D341Med (cell line): ENCODE data around the gene DOCK1.
"Not testable (repeated sequence)": the region's sequence is repeated elsewhere in the genome, so short reads cannot be mapped to it uniquely, and the experiment has no call there.

ENCODE experiments used
- DNase-seq: peaks from one replicate; pipeline ENCODE4 v3.0.0; 2012; ENCODE audit warnings: low spot score

Gene DOCK1

DNA sequence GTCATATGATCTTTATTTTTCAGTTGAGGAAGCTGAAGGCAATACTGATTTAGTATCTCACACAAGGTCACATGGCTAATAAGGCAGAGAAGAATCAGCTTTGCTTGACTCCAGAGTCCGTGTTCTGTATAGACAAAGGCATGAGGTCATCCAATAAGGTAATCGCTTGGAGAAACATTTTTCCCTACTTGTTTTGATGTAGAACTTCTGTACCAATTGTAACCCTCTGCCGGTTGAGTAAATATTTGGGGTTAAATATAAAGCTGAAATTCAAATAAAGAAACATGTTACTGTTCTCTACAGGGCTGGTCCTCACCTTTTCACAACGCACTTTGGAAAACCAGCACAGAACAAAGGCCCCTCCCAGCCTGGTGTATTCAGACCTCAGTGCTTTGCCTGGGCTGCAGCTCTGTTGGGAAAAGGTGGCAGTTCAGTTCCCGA is 374.1 kb downstream of the DOCK1 start:
- no peak for DNase-seq

DNA sequence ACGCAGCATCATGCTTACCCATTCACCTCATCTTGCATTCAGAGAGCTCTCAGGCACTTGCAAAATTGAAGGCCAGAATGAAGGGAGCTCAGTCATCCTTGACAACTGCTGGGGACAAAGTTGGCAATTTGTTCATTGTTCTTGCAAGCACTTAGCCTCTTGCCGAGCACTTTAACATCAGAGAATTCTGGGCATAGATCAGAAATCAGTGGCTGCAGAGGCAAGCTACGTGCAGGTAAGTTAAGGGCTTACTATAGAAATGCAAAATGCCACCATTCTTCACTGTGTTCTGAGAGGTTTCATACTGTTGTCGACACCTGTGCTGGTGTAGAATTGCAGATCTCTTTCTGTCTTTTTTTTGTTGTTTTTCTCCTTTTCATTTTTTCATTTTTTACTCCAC is 375.2 kb downstream of the DOCK1 start:
- DNase-seq: no peak

DNA sequence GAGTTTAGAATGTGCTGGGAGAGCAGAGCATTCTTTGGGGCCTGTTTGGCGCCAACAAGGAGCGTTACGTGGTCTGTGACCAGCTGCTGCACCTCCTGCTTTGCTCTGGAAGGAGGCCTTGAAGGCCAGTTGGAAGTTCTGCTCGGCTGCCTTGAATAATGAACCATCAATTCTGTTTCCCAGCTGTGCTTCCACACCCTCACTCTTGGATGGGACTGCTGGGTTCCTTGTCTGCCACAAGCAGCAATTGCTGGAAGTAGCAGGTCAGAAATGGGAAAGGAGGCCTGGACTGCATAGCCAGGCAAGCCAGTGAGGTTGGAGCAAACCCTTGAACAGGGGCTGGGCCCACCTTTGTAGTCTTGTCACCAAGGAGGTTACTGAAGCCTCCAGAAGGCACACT is 377.8 kb downstream of the DOCK1 start:
- no peak for DNase-seq

DNA sequence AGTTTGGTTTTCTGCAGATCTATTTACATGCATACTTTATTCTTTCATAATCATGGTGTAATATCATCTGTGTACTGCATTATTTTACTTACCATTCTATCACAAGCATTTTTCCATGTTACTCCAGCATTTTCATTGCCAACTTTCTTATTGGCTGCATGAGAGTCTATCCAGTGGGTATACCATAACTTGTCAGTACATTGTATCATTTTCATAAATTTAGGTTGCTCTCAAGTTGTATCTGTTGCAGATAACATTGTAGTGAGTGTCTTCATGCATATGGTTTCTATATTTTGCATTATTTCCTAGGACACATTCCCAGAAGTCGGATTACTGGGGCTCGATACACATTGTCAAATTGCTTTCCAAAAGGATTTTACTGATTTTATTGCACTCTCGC is 378.3 kb downstream of the DOCK1 start:
- no peak for DNase-seq

DNA sequence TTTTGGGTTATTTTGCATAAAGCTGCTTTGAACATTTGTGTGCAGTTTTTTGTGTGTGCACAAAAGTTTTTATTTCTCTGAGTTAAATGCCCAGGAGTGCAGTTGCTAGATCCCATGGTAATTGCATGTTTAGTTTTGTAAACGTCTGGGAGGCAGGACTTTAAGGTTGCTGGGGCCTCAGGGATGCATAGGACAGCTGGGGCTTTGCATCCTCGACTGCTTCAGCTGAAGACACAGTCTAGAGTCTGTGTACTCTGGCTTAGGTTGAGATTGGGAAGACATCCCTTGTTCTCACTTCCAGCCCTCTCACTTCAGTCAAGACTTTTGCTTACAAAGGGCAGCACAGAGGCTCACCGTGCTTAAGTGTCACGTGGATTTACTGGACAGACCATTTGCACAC is 385.6 kb downstream of the DOCK1 start:
- no peak for DNase-seq

DNA sequence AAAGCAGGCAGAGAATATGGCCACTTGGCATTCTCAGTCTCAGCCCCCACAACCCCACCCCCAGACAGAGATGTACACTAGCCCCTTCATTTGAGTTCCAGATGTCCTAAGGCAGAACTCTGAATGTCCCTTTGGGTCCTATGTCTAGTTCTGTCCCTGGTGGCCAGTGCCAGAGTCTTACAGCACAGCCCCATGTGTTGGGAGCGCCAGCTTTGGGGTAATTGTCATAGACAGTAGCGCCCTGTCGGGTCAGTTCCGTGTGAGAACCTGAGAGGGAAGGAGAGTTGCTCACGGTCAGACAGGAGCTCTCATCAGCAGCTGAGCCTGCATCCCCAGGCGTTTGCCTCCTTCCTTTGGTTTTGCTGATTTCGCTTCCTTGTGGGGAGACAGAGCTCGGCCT is 386.1 kb downstream of the DOCK1 start:
- no peak for DNase-seq

DNA sequence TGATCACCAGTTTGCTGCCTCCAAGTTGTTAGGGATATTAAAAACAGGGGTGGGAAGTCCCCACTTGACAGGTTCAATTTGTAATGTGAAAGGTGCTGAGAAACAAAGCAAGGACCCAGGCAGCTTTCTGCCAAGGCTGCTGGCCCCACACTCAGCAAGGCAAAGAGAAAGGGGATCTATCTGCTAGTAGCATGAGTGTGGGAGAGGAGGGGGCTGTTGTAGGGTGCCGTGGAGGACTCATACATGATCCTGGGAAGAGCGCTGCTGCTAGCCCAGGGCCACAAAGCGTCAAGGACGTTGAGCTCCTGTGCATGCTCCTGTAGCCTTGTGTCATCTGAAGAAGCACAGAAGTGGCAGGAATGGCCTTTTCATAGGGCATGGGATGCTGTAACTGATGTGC is 387.7 kb downstream of the DOCK1 start:
- DNase-seq: no peak

DNA sequence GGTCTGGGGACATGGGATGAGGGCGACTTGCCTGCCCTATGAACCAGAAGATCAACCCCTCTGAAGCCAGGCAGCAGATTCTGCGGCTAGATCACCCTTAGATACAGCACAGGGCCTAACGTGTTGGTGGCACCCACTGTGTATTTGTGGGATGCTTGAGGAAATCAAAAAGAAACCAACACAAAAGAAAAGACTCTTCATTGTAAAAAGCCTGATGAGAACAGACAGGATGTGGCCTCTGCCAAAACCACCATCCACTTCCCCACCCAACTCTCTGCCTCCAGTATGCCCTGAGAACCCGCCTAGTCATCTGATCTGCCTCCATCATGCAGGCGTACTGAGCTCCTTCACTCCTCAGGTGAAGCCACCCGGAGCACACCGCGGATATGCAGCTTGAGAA is 388.4 kb downstream of the DOCK1 start:
- no peak for DNase-seq

DNA sequence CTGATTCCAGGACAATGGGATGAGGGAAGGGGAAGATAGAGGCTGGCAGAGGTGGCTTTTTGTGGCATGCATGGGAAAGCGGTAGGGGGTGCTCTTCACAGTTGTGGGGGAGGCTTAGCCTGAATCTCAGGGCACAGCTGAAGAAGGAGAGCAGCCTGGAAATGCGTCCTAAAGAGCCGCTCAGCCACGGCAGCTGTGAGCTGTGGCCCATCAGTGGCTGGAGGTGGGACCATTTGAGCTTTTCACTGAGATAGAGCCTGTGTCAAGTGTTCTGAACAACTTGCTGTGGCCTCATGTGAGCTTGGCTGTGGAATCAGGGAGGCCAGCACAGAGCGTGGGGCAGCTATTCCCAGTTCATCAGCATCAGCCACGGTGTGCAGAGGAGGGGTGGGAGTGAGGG is 391.5 kb downstream of the DOCK1 start:
- no peak for DNase-seq

DNA sequence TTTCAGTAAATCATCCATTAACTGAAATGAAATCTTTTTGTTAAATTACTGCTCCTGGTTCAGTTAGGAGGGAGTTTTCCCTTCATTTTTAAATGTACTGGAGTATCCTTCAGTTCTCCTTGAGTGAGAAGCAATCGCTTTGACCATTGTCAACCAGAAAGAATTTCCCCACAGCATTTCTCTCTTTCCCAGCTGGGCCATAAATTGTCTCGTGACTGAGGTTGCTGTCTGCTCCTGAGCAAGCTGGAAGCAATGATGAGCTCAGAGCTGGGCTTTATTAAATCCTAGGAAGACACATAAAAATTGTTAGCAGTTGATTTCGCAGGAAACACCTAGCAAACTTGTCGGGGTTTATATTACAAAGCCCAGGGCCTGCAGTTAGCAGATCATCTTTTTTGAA is 393.2 kb downstream of the DOCK1 start:
- DNase-seq: no peak

DNA sequence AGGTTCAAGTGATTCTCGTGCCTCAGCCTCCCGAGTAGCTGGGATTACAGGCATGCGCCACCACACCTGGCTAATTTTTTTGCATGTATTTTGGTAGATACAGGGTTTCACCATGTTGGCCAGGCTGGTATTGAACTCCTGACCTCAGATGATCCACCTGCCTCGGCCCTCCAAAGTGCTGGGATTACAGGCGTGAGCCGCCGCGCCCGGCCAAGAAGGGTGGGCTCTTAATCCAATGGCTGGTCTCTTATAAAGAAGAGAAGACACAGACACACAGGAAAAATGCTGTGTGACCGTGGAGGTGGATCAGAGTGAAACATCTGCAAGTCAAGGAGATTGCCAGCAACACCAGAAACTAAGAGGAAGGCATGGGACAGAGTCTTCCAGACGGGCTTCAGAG is 394.0 kb downstream of the DOCK1 start:
- not testable (repeated sequence) for DNase-seq

DNA sequence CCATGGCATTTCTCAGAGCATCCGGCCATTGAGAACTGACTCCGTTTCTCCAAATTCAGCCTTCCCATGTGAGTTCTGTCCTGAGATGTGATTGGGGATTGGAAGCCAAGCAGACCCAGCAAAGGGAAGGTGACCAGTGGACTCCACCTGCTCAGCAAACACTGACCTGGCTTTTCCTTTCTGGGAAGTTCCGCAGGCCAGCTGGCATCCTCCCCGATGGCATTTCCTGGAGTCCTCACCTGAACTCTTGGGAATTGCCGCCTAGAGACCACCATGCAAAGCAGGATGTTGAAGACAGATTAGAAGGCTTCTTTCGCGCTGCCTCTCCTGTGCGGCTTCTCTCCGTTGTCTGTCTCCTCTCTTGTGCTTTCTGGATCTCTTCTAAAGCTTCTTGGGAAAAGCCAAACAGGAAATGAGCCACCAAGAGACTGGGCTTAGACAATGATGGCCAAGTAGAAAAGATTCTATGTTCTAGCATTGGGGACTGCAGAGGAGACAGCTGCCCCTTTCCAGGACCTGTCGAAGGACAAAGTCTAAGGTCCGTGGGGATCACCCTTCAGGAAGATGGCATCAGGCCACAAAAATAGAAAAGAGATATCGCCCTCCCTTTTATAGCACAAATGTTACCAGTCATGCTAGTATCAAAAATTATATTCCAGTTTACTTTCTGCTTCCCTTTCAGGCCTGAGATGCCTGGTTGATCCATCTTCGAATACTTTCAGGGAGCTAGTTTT is 394.9 kb downstream of the DOCK1 start:
- no peak for DNase-seq

DNA sequence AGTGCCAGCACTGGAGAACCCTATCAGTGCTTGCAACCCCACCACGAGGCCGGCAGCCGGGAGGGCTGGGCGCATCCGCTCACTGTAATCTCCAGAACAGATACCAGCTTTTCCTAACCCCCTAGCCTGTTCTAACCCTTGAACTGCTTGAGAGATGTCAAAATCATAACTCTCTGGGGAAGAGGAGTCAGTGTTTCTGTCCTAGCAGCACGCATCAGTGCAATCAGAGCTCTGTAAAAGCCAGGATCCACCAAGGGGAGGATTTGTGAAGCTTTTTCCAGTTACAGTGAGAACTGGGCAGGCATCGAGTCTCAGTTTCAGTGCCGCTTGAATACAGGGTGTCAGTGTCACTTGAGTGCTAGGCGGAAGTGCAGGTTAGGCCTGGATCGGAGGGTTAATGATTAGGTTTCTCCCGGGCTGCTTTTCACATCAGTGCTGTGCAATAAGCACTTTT is 395.7 kb downstream of the DOCK1 start:
- no peak for DNase-seq

DNA sequence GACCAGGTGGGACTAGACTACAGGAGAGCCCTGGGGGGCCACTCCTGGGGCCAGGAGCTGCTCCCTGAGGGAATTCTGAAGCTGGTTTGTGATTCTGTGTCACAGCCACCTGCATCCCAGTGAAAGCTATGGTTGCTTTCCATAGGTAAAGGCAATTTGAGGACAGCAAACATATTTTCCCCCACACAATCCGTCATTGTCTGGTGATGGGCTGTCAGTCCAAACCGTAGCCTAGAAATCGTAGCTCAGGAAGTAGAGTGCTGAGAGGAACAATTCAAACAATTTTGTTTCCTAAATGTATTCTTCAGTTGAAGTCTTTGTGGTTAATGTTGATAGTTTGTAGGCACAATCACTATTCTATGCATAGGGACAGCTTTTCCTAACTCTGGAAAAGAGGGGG is 397.1 kb downstream of the DOCK1 start:
- DNase-seq: no peak

DNA sequence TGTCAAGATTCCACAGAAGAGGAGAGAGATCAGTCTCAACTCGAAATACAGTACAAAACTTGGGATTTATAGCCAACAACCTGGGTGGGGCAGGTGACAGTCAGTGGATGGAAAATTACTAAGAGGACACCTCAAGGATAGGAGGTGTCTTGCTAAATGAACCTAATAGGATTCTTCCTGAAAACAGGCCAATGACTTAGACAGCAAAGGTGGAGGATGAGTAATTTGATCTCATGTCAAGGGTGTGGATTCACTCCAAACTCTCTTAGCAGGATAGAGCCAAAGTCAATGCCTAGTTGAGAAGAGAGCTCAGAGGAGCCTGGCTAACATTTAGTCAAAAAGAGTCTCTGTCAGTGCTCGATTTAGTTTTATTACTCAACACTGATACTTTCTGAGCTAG is 397.9 kb downstream of the DOCK1 start:
- DNase-seq: no peak

DNA sequence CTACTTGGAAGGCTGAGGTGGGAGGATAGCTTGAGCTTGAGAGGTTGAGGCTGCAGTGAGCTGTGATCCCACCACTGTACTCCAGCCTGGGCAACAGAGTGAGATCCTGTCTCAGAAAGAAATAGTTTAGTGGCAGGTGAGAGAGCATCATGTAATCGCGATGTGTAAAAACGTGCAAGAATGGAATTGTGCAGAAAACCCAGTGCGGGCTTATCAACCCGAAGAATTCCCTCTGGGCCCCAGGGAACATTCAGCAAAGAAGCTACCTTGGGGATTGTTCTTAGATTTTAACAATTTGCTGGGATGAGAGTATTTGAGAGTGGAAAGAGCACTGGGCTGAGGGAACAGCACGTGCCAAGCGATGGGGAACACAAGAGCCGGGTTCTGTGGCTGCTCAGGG is 398.5 kb downstream of the DOCK1 start:
- no peak for DNase-seq

DNA sequence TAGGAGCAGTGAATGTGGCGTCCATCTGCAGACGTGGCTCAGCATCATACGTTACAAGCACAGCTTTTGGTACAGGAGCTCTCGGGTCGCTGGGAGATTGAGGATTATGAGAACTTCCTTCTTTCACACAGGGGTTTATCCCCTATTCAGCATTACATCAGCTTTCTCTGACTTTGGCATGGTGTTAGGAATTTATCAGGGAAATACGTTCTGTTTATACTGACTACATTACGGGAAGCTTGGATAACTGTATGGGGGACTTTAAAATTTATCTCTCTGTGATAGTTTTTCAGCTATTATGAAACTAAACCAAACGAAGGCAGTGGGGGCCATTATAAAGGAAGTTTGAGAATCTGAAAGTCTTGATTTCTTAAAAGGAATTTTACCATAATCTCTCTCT is 401.3 kb downstream of the DOCK1 start:
- DNase-seq: no peak

DNA sequence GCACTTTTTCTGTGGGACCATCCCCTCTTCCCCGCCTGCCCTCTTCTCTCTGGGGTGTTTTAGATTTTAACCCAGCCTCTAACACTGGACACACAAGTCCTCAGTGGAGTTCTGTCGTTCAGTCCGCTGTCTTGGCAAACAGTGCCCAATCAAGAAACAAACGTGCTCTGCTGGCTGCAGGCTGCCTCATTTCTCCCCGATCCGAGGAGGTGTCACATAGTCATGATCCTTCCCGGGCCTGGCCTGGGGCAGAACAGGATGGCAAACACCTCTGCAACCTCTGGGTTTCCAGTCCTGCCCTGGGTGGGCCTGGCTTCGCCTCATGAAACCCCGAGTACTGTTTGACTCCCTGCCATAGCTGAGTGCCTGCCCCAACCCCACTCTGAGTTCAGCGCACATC is 402.1 kb downstream of the DOCK1 start:
- no peak for DNase-seq

DNA sequence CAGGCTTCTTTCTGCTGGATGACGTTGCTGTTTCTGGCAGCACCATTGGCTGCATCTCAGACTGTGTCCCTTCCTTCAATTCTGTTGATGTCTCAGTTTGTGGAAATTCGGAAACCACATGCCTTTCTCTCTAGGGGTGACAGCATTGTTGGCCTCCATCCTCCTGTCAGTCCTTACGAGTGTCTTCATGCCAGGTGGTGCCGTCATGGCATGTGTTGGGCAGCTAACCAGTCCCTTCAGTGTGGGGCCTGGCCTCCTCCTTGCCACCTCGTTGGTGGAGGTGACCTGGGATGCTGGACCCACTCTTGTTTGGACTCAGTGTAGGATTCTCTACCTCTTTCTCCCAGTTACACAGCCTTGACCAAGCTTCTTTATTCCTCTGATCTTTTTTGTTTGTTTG is 402.8 kb downstream of the DOCK1 start:
- no peak for DNase-seq

DNA sequence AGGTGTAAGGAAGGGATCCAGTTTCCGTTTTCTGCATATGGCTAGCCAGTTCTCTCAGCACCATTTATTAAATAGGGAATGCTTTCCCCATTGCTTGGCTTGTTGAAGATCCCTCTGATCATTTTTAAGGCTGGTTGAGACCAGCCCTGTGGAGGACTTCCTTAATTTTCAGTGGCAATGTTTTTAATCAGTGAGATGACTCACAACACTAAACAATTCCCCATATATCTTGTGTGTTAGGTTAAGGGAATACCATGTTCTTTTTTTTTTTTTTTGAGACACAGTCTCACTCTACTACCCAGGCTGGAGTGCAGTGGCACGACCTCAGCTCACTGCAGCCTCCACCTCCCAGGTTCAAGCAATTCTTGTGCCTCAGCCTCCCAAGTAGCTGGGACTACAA is 404.4 kb downstream of the DOCK1 start:
- DNase-seq: not testable (repeated sequence)

DNA sequence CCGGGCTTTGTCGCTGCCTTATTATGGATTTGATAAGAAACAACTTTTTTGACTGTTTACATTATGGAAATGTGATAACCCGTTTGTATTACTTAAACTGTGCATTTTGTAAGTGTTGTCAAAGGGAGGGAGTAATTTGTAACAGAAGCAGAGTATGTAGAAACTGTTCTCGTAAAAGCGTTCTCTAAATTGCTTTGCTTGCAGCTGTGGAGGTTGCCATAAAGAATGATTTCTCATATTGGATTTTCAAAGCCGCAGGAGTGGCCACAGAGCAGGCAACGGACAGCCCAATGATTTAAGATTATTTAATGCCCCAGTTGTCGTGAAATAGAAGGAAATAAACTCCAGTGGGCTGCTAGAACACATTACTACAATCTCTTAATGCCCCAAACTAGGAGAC is 405.2 kb downstream of the DOCK1 start:
- DNase-seq: no peak

DNA sequence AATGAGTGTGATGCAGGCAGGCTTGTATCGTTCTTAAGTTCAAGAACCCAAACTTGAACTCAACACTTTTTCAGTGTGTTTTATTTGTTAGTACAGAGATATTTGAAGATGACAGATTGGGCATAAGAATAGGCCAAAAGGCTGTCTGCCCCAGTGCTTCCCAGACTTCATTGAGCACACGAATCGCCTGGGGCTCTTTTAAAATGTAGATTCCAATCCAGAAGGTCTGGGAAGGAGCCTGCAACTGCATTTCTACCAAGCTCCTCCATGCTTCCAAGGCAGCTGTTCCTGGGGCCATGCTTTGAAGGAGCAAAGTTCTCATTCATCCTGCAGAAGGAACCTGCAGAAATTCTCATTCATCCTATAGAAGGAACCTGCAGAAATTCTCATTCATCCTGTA is 405.7 kb downstream of the DOCK1 start:
- no peak for DNase-seq

DNA sequence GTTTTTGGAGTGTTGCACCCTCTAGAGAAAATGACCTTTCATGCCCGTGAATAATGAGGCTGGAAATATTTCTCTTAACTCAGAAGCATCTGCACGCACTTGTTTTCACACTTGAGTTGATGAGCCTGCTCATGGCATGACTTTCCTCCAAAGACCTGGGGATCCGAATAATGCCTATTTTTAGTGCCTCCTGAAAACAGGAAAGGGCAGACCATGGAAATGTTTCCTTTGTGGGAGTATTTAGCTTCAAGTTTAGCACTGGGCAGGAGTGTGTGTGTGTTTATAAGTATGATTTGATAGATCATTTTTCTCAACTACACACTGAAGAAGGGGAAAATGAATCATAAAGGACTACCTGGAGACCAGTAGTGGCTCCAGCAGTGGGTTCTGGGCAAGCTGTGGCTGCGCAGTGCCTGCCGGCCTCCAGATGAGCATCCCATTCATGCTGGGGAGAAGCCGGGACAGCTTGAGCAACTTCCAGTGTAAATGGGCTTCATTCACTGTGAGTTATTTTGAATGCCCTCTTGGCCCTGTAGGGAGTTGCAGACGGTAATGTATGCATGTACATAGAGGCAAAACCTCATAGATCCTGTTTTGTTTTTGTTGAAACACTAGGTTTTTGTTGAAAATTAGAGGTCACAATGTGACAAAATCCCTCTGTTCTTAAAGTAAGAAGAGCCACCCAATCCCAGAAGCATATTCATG is 408.9 kb downstream of the DOCK1 start:
- no peak for DNase-seq

DNA sequence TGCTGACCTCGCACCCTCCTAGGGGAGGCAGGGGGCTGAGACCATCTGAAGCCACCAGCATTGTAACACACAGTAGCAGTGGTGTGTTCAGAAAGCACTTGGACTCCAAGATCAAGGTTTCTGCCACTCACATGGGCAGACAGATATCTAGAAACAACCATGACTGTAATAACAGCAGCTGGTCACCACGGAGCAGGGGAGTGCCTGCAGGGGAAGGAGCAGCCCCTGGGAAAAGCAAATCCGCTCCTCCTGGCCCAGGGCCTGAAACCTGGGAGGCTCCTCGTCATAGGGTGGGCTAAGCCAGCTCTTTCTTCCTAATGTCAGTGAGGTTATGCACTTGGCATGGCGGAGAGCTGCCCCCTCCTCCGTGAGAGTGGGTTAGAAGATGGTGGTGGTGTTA is 409.6 kb downstream of the DOCK1 start:
- DNase-seq: peak; percentile 39
